Breast epithelium (tissue), 3 donors: ENCODE measurements around the gene DNMT3A.

Experiments
- CTCF ChIP-seq, 3 donors: fragments of 450-650 bp; IDR thresholded peaks; one replicate each; pipeline ENCODE4 v1.5.1; 2016 to 2017; ENCODE audit warnings: antibody characterized with exemption in 3 of 3, mild to moderate bottlenecking in 3 of 3, moderate library complexity in 3 of 3
- POLR2A ChIP-seq: fragments of 450-650 bp; IDR thresholded peaks from one replicate; pipeline ENCODE4 v1.6.1; 2016; ENCODE audit warnings: antibody characterized with exemption, mild to moderate bottlenecking, moderate library complexity
- POLR2AphosphoS5 ChIP-seq, 3 donors: sonication (generic); formaldehyde crosslinking; IDR thresholded peaks; one replicate each; pipeline ENCODE4 v1.6.1; 2017; ENCODE audit warnings: antibody characterized with exemption in 3 of 3

GRCh38 chr2:25250331-25251070, 91.2 kb downstream of the DNMT3A start:
- TF ChIP-seq POLR2A (no peak), CTCF (IDR thresholded peaks at IDR 0.05) (no peak), POLR2AphosphoS5 (IDR thresholded peaks at IDR 0.05) (no peak)
